DND-41 (cell line): ENCODE measurements around the gene CSF3R.

Source experiments
- EZH2 ChIP-seq: IDR thresholded peaks from 3 replicates; pipeline ENCODE4 v1.6.1; 2012; ENCODE audit warnings: borderline replicate concordance, low read depth, mild to moderate bottlenecking, moderate library complexity, low read length, inconsistent platforms; ENCODE audit not compliant: severe bottlenecking
- TF ChIP-seq, protein P1 (sequence below): IDR thresholded peaks from 2 replicates; pipeline ENCODE4 v1.5.1; 2012; ENCODE audit warnings: borderline replicate concordance, low read length, moderate library complexity, mild to moderate bottlenecking; ENCODE audit not compliant: poor library complexity, severe bottlenecking; ENCODE audit errors: extremely low read depth

DNA sequence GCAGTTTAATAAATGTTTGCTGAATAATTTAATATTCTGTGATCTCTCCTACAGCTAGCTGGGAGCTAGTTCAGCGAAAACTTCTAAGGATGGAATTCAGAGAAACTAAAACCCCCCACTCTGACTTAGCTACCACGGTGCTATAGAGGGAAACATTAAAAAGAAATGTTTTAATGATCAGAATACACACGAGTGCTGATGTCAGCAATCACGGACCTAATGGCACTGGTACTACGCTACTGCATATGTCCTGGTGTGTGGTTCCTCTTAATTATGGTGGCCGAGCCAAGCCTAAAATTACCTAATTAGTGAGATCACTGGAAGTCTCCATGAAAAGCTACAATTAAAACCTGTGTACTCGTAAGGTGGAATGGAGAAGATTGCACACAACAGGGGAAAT is 61.1 kb downstream of the CSF3R start:
- TF ChIP-seq, protein P1, sequence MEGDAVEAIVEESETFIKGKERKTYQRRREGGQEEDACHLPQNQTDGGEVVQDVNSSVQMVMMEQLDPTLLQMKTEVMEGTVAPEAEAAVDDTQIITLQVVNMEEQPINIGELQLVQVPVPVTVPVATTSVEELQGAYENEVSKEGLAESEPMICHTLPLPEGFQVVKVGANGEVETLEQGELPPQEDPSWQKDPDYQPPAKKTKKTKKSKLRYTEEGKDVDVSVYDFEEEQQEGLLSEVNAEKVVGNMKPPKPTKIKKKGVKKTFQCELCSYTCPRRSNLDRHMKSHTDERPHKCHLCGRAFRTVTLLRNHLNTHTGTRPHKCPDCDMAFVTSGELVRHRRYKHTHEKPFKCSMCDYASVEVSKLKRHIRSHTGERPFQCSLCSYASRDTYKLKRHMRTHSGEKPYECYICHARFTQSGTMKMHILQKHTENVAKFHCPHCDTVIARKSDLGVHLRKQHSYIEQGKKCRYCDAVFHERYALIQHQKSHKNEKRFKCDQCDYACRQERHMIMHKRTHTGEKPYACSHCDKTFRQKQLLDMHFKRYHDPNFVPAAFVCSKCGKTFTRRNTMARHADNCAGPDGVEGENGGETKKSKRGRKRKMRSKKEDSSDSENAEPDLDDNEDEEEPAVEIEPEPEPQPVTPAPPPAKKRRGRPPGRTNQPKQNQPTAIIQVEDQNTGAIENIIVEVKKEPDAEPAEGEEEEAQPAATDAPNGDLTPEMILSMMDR, result no peak
- TF ChIP-seq EZH2, result no peak
